Ovary (tissue), 9 donors: ENCODE data around the gene LRP1B. TPM values are rescaled to one million over a fixed set of nuclear protein-coding genes. Genes with fewer than 3 reads are reported as not detected.
"Not testable (repeated sequence)": the region's sequence is repeated elsewhere in the genome, so short reads cannot be mapped to it uniquely, and the experiment has no call there.

Experiments
- DNase-seq, 5 donors: peaks; one replicate each; pipeline ENCODE4 v3.0.0-alpha.2; 2019 to 2020
- H3K27ac ChIP-seq, 2 donors: fragments of 200-600 bp; one replicate each; pipeline versions ENCODE4 v1.5.1 to v1.8.0; 2019 to 2022
- H3K27me3 ChIP-seq: fragments of 200-600 bp; one replicate; pipeline ENCODE4 v1.8.0; 2022
- H3K36me3 ChIP-seq: fragments of 200-600 bp; sonication (generic); one replicate; pipeline ENCODE4 v1.5.1; 2019
- H3K4me1 ChIP-seq: one replicate; pipeline ENCODE4 v1.8.1; 2013; ENCODE audit warnings: mild to moderate bottlenecking, moderate library complexity; ENCODE audit not compliant: insufficient read depth
- H3K4me3 ChIP-seq: fragments of 200-600 bp; sonication (generic); one replicate; pipeline ENCODE4 v1.5.1; 2017
- H3K9me3 ChIP-seq, 2 donors: fragments of 200-600 bp in 1 of 2; sonication (generic) in 1 of 2; one replicate each; pipeline versions ENCODE4 v1.5.1 to v1.8.1; 2013 to 2019; ENCODE audit warnings: mild to moderate bottlenecking in 1 of 2, moderate library complexity in 1 of 2
- EP300 ChIP-seq: sonication (generic); formaldehyde crosslinking; IDR thresholded peaks from one replicate; pipeline ENCODE4 v1.6.1; 2017; ENCODE audit warnings: antibody characterized with exemption
- POLR2A ChIP-seq: fragments of 450-650 bp; IDR thresholded peaks from one replicate; pipeline ENCODE4 v1.6.1; 2017; ENCODE audit warnings: antibody characterized with exemption, mild to moderate bottlenecking, moderate library complexity
- WGBS, 3 donors: extraction: QIAGEN DNeasy Blood & Tissue Kit in 1 of 3; methylation state at CpG; one replicate each; pipeline versions ENCODE4 v1.1.5 to v1.1.7; 2013 to 2017; 5-methylcytosine and 5-hydroxymethylcytosine counted together
- intact Hi-C, 4 donors: fragments of 100-400 bp; cut with DNase I; formaldehyde crosslinking; loops; one replicate each; pipeline versions ENCODE4 v1.11.0 to v1.15.1; 2022 to 2023
- polyA plus RNA-seq, 2 donors: library from polyadenylated mRNA; stranded (reverse); fragments of 200-250 nt in 1 of 2; fragments of 350-450 nt in 1 of 2; fragmentation: Illumina TruSeq in 1 of 2; extraction: RNeasy Lipid Tissue Mini Kit (QIAGEN cat#74804) in 1 of 2; gene quantifications; one replicate each; pipeline ENCODE4 v1.2.3, GENCODE V29; 2013 to 2014
- total RNA-seq, 7 donors: library from RNA; depleted of rRNA in 2 of 7; stranded (reverse); fragments of >200 nt in 2 of 7; fragmentation: NEBNext Ultra II Directional in 3 of 7; extraction: Animal tissue kit (Norgen Biotek cat#: 25700) in 3 of 7; gene quantifications; one replicate each; pipeline versions ENCODE4 v1.1.0 to v1.2.4, GENCODE V29; 2016 to 2023
- TF ChIP-seq, protein P1 (sequence below), 3 donors: fragments of 450-650 bp in 2 of 3; fragments of 200-600 bp in 1 of 3; IDR thresholded peaks; one replicate each; pipeline versions ENCODE4 v1.5.1 to v1.8.0; 2016 to 2022; ENCODE audit warnings: antibody characterized with exemption in 3 of 3, mild to moderate bottlenecking in 1 of 3
- donor health status: DM: no; HTN: no; CAD: no; lungs with moderate emphysema.
- donor health status: DM: no; HTN: no; CAD: no.
- donor health status: Bipolar disorder and iron deficiency.
- donor health status: DM: yes; HTN: yes; CAD: no.
- donor health status: DM: no; HTN: no; CAD: no.
- donor health status: DM: yes; HTN: yes; CAD: no.

Gene LRP1B
- total and polyA plus RNA-seq, 9 donors, result 0.08 to 2.6 (median 0.37) TPM

GRCh38 chr2:140353541-140353940 lies 1777.3 kb downstream of the LRP1B start:
- H3K4me1 ChIP-seq, result no peaks in the 10 kb centered on the region
- no peaks in the 10 kb centered on the region for H3K36me3 ChIP-seq
- no peaks in the 10 kb centered on the region for H3K27me3 ChIP-seq
- 43 to 49% (median 46%) methylated on average over 2 of the region's 2 CpGs for WGBS, 3 donors
- H3K27ac ChIP-seq, result no peak overlapping the region
- no peak overlapping the region for H3K4me3 ChIP-seq
- no peaks in the 10 kb centered on the region for H3K9me3 ChIP-seq
- TF ChIP-seq, protein P1, sequence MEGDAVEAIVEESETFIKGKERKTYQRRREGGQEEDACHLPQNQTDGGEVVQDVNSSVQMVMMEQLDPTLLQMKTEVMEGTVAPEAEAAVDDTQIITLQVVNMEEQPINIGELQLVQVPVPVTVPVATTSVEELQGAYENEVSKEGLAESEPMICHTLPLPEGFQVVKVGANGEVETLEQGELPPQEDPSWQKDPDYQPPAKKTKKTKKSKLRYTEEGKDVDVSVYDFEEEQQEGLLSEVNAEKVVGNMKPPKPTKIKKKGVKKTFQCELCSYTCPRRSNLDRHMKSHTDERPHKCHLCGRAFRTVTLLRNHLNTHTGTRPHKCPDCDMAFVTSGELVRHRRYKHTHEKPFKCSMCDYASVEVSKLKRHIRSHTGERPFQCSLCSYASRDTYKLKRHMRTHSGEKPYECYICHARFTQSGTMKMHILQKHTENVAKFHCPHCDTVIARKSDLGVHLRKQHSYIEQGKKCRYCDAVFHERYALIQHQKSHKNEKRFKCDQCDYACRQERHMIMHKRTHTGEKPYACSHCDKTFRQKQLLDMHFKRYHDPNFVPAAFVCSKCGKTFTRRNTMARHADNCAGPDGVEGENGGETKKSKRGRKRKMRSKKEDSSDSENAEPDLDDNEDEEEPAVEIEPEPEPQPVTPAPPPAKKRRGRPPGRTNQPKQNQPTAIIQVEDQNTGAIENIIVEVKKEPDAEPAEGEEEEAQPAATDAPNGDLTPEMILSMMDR (IDR thresholded peaks at IDR 0.05), result no peak
- TF ChIP-seq EP300, result no peak
- no peak for TF ChIP-seq POLR2A
- intact Hi-C loops, result no loop called here
- no peak for DNase-seq

- 81 to 89% (median 88%) methylated on average over 3 of the region's 3 CpGs for WGBS, 3 donors
- intact Hi-C loops, result no loop called here
- TF ChIP-seq POLR2A (no peak), EP300 (no peak)
- TF ChIP-seq, protein P1 (IDR thresholded peaks at IDR 0.05), result no peak
Observed at GRCh38 chr2:140351692-140352091, 1779.1 kb downstream of the LRP1B start.

DNA sequence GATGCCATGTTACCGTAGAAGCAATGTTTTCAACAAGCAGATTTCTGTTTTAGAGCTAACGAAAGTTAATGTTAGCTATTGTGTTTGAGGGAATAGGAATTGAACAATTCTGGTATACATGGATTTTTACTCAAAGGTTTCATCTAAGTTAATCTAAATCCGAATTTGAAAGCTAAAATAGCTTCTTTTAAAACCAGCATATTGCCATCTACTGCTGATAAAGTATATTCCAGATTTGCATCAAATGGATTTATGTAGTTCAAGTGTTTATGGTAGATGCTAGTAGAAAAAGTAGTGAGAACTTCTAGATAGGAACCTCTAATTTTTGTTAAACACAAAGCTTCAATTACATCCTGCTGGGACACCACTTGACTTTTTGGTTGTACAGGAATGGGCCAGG lies 1781.1 kb downstream of the LRP1B start:
- 75 to 86% (median 81%) methylated on average over 3 of the region's 3 CpGs for WGBS, 3 donors
- Histone ChIP-seq H3K9me3 (no peaks in the 10 kb centered on the region), H3K27me3 (no peaks in the 10 kb centered on the region), H3K27ac (no peak overlapping the region), H3K4me3 (no peak overlapping the region), H3K36me3 (no peaks in the 10 kb centered on the region), H3K4me1 (no peaks in the 10 kb centered on the region)
- TF ChIP-seq EP300 (no peak), POLR2A (no peak)
- TF ChIP-seq, protein P1 (IDR thresholded peaks at IDR 0.05), result no peak
- DNase-seq, result no peak
- intact Hi-C loops, result no loop called here

More at GRCh38 chr2:140351692-140352091, 1779.1 kb downstream of the LRP1B start:
- no peak for DNase-seq
- Histone ChIP-seq H3K27ac (no peak overlapping the region), H3K4me3 (no peak overlapping the region), H3K9me3 (no peaks in the 10 kb centered on the region), H3K27me3 (no peaks in the 10 kb centered on the region), H3K36me3 (no peaks in the 10 kb centered on the region), H3K4me1 (no peaks in the 10 kb centered on the region)

DNA sequence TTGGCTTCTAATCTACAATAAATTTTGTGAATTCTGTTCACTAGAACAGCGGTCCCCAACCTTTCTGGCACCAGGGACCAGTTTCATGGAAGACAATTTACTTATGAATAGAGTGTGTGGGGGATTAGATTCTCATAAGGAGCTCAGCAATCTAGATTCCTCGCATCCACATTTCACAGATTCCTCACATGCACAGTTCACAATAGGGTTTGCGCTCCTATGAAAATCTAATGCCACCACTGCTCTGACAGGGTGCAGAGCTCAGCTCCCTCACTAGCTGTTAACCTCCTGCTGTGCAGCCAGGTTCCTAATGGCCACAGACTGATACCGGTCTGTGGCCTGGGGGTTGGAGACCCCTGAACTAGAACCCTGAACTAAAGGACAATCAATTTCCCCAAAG lies 1782.0 kb downstream of the LRP1B start:
- no peaks in the 10 kb centered on the region for H3K27me3 ChIP-seq
- H3K36me3 ChIP-seq, result no peaks in the 10 kb centered on the region
- no peak overlapping the region for H3K27ac ChIP-seq
- TF ChIP-seq EP300, result no peak
- TF ChIP-seq, protein P1 (IDR thresholded peaks at IDR 0.05), result no peak
- H3K4me1 ChIP-seq, result no peaks in the 10 kb centered on the region
- no peaks in the 10 kb centered on the region for H3K9me3 ChIP-seq
- H3K4me3 ChIP-seq, result no peak overlapping the region
- intact Hi-C loops, result no loop called here
- 77 to 91% (median 91%) methylated on average over 4 of the region's 4 CpGs for WGBS, 3 donors
- no peak for DNase-seq

- H3K4me3 ChIP-seq, result no peak overlapping the region
- no peaks in the 10 kb centered on the region for H3K36me3 ChIP-seq
- no peaks in the 10 kb centered on the region for H3K9me3 ChIP-seq
- no peaks in the 10 kb centered on the region for H3K27me3 ChIP-seq
- whole genome bisulfite sequencing, 3 donors, result 41 to 81% (median 53%) methylated on average over 1 of the region's 1 CpG
- intact Hi-C loops, result no loop called here
- no peak for TF ChIP-seq POLR2A
- TF ChIP-seq, protein P1 (IDR thresholded peaks at IDR 0.05), result no peak
- no peak for TF ChIP-seq EP300
- no peak overlapping the region for H3K27ac ChIP-seq
- no peak for DNase-seq
- H3K4me1 ChIP-seq, result no peaks in the 10 kb centered on the region
Observed at GRCh38 chr2:140344838-140345237, 1786.0 kb downstream of the LRP1B start.

DNA sequence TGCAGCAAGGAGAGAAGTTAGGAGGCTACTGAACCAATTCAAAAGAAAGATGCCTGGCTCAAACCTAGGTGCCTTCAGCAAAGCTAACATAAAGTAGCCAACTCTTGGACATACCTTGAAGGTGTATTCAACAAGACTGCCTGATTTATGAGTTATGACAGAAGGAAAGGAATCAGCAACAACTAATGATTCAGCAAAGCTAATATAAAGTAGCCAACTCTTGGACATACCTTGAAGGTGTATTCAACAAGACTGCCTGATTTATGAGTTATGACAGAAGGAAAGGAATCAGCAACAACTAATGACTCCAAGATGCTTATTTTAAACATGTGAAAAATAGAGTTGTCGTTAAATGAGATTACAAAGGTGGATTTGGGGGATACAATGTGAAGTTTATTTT lies 1786.5 kb downstream of the LRP1B start:
- H3K27ac ChIP-seq, H3K4me3 ChIP-seq, H3K9me3 ChIP-seq, H3K27me3 ChIP-seq, DNase-seq, H3K4me1 ChIP-seq, H3K36me3 ChIP-seq, intact Hi-C loops: not testable (repeated sequence)
- 25 to 74% (median 31%) methylated on average over 1 of the region's 1 CpG for WGBS, 3 donors
